ENCODE results near the gene ACIN1.

ACIN1 gene

GRCh38 chr14:23009483-23009938, 85.4 kb downstream of the ACIN1 start:
- DNase-seq: no peak

GRCh38 chr14:23008831-23009230, 86.1 kb downstream of the ACIN1 start:
- no peak for DNase-seq
